GM19468 (cell line): ENCODE data around the gene OR6S1.
"Not testable (repeated sequence)": the region's sequence is repeated elsewhere in the genome, so short reads cannot be mapped to it uniquely, and the experiment has no call there.

Experiments
- ATAC-seq: cut with Tn5 transposase; IDR thresholded peaks from one replicate; pipeline ENCODE4 v1.9.1; 2021; ENCODE audit warnings: mild to moderate bottlenecking, moderate library complexity, moderate number of reproducible peaks; ENCODE audit not compliant: unreplicated experiment; ENCODE audit errors: extremely low read depth

The OR6S1 gene

GRCh38 chr14:20632448-20632830, 9.1 kb downstream of the OR6S1 start:
- no peak for ATAC-seq

- ATAC-seq: no peak
Observed at GRCh38 chr14:20631880-20632389, 9.6 kb downstream of the OR6S1 start.

GRCh38 chr14:20631023-20631879, 10.2 kb downstream of the OR6S1 start:
- no peak for ATAC-seq

DNA sequence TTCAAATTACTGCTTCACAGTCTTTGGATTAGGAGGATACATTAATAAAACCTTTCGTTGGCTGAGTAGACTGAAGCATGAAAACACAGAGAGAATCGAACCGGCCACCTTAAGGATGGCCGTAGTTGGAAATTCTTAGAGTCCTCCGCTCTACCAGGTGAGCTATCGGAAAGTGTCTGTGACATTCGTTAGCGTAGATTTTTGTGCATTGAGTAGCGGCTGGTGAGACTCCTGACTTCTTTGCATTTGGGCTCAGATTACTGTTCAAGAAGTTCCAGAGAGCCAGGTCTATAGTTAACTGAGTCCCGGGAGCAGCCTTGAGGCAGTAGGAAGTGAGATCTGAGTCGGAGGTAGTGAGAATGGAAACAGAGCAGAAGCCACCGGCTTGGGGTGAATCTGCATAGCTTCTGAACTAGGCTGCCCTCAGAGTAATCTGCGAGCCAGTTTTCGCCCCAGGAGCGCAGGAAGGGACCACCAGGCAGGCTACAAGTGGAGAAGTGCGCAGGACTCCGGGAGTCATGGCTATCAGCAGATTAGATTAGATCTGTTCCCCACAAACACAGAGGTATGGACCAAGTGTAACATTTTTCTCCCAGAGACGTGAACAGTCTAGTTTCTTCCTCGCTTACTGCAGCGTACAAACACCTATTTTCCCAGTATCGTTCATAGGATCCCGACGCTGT, 11.0 kb downstream of the OR6S1 start:
- no peak for ATAC-seq

GRCh38 chr14:20628063-20628854, 13.2 kb downstream of the OR6S1 start:
- ATAC-seq: no peak

GRCh38 chr14:20627346-20628027, 14.0 kb downstream of the OR6S1 start:
- ATAC-seq: no peak

DNA sequence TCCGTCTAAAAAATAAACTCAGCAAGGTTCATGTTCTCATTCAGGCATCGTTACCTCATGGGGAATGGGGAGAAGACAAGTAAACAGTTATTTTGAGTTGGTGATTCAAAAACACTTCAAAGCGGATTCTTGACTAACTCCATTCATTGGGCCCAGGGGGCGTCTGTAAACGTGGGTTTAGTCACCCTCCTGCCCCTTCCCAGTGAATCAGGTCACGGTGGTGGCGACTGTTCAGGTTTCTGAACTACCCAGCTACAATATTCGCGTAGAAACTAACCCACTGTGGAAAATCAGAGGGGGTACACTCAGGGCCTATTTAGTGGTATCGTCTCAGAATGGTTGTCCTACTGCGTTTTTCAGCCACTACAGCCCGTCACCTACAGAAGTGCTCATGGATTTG, 15.2 kb downstream of the OR6S1 start:
- ATAC-seq: no peak

DNA sequence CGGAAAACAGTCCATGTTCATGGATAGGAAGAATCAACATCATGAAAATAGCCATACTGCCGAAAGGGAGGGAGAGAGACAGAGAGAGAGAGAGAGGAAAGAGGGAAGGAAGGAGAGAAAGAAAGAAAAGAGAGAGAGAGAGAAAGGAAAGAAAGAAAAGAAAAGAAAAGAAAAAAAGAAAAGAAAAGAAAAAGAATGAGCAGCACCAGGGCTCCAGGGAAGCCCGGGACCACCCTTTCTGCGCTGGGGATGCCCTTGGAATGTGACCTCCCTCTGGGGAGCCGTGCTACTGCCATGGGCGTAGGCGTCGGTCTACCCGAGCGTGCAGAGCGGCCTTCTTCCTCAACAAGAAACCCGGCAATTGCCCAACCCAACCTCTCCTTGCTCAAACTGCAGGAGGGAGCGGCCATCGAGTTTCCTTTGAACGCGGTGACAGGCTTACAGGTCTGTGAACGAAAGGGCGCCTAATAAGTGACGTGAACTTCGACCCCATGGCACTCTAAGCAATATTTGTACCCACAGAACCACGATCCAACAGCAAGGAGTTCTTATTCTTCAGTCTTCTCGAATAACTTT, 16.9 kb downstream of the OR6S1 start:
- no peak for ATAC-seq

GRCh38 chr14:20623798-20624197, 17.7 kb downstream of the OR6S1 start:
- no peak for ATAC-seq

DNA sequence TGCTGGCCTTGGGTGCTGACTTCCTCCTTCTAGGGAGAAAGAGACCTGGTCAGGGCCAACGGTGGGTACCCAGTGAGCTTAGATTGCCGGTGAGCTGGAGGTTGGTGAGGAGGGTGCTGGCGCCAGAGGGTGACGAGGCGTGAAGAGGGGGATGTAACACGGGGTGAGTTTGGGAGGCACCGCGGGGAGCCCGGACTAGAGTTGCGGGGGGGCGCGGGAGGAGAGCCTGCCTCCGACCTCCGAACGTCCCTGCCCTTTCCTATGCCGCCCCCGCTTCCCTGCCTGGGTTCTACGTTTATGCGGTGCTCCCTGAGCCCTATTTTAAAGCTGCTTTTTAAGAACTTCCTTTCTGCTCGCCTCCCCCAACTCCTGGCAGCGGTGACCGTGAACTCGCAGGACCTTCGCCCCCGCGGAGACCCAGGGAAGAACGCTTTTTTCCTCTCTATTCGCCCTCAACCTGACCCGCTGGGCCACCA, 18.6 kb downstream of the OR6S1 start:
- ATAC-seq: no peak

- no peak for ATAC-seq
Observed at GRCh38 chr14:20620798-20621478, 20.6 kb downstream of the OR6S1 start.

GRCh38 chr14:20619688-20620087, 21.8 kb downstream of the OR6S1 start:
- not testable (repeated sequence) for ATAC-seq

GRCh38 chr14:20618271-20618749, 23.2 kb downstream of the OR6S1 start:
- ATAC-seq: no peak

DNA sequence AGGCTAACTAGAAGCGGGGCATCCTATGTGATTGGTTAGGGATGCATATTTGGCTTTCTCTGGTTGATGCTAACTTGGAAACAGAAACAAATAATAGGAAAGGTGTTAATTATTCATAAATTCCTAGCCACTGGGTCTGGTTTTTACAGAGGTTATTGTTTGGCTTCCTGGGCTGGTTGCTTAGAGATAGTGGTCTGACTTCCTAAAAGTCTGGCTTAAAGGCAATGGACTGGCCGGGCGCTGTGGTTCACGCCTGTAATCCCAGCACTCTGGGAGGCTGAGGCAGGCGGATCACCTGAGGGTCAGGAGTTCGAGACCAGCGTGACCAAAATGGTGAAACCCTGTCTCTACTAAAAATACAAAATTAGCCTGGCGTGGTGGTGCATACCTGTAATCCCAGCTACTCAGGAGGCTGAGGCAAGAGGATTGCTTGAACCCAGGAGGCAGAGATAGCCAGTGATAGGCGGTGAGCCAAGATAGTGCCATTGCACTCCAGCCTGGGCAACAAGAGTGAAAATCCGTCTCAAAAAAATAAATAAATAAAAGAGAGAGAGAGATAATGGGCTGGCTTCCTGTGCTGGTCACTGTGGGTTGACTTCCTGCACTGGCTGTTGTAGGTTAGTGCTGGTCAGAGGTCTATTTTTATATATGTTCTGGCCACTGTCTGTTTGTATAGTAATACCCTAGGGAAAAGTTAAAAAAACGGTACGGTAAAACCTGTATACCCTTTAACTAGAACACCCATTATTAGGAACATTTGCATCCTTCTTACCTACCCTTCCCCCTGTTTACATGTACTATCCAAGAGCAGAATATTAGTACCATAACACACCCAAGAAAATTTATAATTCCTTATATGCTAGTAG, 24.1 kb downstream of the OR6S1 start:
- no peak for ATAC-seq

- no peak for ATAC-seq
Observed at GRCh38 chr14:20615996-20616395, 25.5 kb downstream of the OR6S1 start.

DNA sequence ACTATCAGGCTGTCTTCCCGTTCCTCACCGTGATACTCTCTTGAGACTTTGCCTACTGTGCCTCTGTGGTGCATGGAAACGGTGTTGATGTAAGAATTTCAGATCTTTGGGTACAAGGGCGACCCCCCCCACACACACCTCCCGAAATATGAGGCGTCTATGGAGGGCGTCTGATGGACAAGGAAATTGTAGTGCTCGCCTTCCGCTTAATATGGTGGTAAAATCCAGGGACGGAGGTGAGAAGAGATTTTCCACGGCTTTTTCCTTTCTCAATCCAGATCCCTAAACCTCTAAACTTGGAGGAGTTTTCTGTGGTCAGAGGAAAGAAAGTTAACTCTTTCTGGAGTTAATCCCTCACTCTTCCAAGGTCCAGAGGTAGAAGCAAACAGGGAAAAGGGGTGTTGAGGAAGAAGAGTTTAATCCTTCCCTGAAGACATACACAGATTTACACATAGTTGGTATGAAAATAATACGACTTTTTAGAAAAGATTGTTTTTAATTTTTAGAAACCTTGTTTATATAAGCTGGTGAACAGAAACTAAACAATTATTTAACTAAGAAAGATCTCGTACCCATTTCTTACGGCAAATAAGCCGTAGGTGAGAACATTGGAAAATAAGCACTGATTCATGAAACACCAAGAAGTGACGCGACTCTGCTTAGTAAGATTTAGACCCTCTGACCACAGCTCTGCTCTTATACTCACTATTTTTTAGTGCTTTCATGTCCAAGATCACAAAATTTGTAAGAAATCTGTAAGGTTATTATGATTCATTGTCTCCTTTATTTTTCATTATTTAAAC, 27.3 kb downstream of the OR6S1 start:
- no peak for ATAC-seq
